ENCODE measurements around the gene ERCC1.

ERCC1 gene

GRCh38 chr19:45405435-45406225 is 18.1 kb downstream of the ERCC1 start:
- DNase-seq (ENCODE audit: low spot score) = peak; percentile 87

- no peak for DNase-seq (ENCODE audit: low spot score)
Measured at GRCh38 chr19:45404557-45405434, 18.9 kb downstream of the ERCC1 start, which contains the start of gene PPP1R13L. TSS of gene PPP1R13L (minus strand) at chr19:45405069. CDS start at chr19:45398318, 6,751 bp downstream.

GRCh38 chr19:45403781-45404556 is 19.7 kb downstream of the ERCC1 start:
- no peak for DNase-seq (ENCODE audit: low spot score)

GRCh38 chr19:45403272-45403671 is 20.4 kb downstream of the ERCC1 start:
- no peak for DNase-seq (ENCODE audit: low spot score)

GRCh38 chr19:45402298-45403061 is 21.2 kb downstream of the ERCC1 start:
- no peak for DNase-seq (ENCODE audit: low spot score)

GRCh38 chr19:45401815-45402214 is 21.9 kb downstream of the ERCC1 start:
- DNase-seq (ENCODE audit: low spot score) = no peak

GRCh38 chr19:45400192-45400591 is 23.5 kb downstream of the ERCC1 start:
- DNase-seq (ENCODE audit: low spot score) = no peak

- DNase-seq (ENCODE audit: low spot score) = no peak
Measured at GRCh38 chr19:45395821-45396617, 27.7 kb downstream of the ERCC1 start.

GRCh38 chr19:45391871-45392665 is 31.6 kb downstream of the ERCC1 start:
- no peak for DNase-seq (ENCODE audit: low spot score)

- no peak for DNase-seq (ENCODE audit: low spot score)
Measured at GRCh38 chr19:45391346-45391745, 32.4 kb downstream of the ERCC1 start.

GRCh38 chr19:45385392-45386221 is 38.1 kb downstream of the ERCC1 start:
- DNase-seq (ENCODE audit: low spot score) = no peak

- DNase-seq (ENCODE audit: low spot score) = no peak
Measured at GRCh38 chr19:45382426-45382825, 41.3 kb downstream of the ERCC1 start.

- DNase-seq (ENCODE audit: low spot score) = no peak
Measured at GRCh38 chr19:45380107-45380506, 43.6 kb downstream of the ERCC1 start.

GRCh38 chr19:45376045-45376724 is 47.5 kb downstream of the ERCC1 start:
- no peak for DNase-seq (ENCODE audit: low spot score)

- DNase-seq (ENCODE audit: low spot score) = peak; percentile 98
Measured at GRCh38 chr19:45370410-45371204, 53.1 kb downstream of the ERCC1 start, which contains the start of gene ERCC2. TSS of gene ERCC2 (minus strand) at chr19:45370573. CDS start at chr19:45370540, 33 bp downstream.

GRCh38 chr19:45368737-45369340 is 54.9 kb downstream of the ERCC1 start:
- DNase-seq (ENCODE audit: low spot score) = no peak

- DNase-seq (ENCODE audit: low spot score) = no peak
Measured at GRCh38 chr19:45368127-45368526, 55.6 kb downstream of the ERCC1 start.

Data from pons (tissue), 1 donor.